Measurements from ENCODE around the gene CBR1.

CBR1 gene

DNA sequence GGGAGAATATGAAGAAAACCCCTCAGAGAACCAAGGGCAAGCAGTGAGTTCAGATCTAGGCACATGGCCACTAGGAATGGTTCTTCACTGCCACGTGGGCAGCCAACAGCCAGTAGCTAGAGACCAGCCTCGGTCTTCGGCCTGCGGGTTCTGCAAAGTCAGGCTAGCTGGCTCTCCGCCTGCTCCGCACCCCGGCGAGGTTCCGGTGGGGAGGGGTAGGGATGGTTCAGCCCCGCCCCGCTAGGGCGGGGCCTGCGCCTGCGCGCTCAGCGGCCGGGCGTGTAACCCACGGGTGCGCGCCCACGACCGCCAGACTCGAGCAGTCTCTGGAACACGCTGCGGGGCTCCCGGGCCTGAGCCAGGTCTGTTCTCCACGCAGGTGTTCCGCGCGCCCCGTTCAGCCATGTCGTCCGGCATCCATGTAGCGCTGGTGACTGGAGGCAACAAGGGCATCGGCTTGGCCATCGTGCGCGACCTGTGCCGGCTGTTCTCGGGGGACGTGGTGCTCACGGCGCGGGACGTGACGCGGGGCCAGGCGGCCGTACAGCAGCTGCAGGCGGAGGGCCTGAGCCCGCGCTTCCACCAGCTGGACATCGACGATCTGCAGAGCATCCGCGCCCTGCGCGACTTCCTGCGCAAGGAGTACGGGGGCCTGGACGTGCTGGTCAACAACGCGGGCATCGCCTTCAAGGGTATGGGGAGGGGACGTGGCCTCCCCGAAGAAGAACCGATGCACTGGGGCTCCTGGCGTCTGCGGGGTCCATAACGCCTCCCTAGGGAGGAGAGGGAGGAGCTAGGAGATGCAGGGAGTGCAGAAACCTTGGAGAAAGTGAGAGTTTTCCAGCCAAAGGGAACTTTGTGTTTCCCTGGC lies at the start of gene CBR1:
CBR1 (plus strand) TSS at position 312 of the 871 bp plus-strand sequence; CDS start at position 404, 92 bp downstream.
- peak; percentile 95 for DNase-seq (ENCODE audit: low spot score)

DNA sequence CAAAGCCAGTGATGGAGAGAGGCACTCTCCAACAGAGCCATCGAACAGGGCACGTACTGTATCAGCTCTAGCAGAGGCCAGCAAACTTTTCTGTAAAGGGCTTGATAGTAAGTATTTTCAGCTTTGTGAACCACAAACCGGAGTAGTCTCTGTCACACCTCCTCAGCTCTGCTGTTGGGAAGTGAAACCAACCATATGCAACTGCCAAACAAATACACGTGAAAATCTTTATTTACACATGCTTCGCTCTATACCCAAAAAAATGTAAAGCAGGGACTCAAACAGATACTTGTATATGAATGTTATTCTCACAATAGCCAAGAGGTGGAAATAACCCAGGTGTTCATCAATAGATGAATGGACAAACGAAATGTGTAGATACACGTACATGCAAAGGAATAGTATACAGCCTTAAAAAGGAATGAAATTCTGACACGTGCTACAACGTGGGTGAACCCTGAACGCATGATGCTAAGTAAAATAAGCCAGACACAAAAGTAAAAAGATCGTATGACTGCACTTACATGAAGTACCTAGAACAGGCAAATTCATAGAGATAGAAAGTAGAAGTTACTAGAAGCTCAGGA lies 48.5 kb upstream of the CBR1 start:
- no peak for DNase-seq (ENCODE audit: low spot score)

DNA sequence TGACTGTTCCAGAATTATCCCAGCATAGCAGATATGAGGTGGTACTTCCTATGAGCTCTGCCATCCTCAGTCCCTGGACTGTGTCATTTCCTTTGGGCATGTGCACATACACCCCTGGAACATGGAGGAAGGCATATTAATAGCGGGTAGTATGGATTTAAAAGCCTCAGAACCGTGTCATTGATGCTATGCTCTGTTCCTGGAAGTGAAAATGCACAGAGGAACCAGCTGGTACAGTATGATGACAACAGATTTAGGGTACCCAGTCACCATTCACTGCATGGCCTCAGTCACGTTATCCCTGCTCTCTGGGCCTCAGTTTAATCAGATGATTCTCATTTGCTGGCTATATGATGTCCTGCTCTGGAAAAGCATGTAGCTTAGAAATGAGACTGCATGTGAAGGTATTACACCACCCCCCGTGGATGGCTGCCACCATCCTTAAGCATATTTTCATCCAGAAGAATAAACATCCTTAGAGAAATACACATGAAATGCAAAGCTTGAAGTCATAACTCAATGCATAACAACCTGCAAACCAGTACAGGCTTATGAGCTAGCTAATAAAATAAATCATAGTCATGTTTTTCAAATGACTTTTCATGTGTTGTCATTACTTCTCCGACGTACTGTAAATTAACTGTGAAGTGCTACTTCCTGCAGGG lies 47.3 kb upstream of the CBR1 start:
- no peak for DNase-seq (ENCODE audit: low spot score)

DNA sequence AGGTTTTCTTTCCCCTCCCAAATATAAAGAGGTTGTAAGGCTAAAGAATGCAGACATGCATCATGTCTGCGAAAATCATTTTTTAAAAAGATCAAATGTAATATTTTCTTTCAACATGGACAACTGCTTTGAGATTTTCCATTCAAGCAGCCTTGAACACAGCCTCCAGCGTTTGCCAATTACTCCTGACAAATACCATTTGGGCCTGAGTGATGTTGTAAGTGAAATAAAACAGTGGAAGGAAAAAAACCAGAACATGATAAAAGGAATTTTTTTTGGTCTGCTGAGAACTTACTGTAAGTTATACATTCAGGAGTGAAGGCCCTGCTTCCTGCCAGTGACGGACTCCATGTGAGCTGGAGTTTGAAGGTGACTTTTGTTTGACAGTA lies 46.7 kb upstream of the CBR1 start:
- no peak for DNase-seq (ENCODE audit: low spot score)

DNA sequence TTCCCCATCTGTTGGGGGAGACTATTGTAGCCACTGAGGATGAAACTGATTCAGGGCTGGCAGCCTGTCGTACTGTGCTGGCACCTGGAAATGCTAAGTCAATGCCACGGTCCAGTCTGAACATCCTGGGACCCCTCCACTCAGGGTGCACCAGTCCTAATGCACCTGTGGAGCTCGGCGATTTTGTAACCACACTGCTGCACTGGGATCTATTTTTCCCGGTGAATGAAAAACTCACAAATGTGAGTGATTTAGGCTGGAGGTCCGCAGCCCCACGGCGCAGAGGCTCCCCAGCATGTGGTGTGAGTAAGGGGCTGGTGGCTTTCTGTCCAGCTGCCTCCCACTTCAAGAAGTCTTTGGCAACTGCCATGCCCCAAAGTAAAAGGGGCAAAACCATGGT lies 45.0 kb upstream of the CBR1 start:
- DNase-seq (ENCODE audit: low spot score): no peak

DNA sequence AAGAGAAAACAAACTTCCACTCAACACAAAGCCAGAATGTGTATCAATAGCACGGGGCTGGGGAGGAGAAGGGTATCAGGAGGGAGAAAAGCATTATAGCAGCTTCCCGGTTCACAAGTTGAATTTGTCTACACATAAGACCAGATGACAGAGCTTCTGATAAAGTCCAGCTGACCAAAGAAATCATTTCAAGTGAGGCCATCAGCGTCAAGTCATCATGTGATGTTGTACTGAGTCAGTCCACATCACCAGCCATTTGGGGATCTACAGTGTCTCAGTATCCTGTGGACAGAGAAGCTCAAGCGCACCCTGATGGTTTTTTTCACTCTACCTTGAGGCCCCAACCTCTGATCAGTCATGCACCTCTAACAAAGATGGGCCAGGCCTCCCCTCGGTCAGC lies 42.5 kb upstream of the CBR1 start:
- DNase-seq (ENCODE audit: low spot score): no peak

DNA sequence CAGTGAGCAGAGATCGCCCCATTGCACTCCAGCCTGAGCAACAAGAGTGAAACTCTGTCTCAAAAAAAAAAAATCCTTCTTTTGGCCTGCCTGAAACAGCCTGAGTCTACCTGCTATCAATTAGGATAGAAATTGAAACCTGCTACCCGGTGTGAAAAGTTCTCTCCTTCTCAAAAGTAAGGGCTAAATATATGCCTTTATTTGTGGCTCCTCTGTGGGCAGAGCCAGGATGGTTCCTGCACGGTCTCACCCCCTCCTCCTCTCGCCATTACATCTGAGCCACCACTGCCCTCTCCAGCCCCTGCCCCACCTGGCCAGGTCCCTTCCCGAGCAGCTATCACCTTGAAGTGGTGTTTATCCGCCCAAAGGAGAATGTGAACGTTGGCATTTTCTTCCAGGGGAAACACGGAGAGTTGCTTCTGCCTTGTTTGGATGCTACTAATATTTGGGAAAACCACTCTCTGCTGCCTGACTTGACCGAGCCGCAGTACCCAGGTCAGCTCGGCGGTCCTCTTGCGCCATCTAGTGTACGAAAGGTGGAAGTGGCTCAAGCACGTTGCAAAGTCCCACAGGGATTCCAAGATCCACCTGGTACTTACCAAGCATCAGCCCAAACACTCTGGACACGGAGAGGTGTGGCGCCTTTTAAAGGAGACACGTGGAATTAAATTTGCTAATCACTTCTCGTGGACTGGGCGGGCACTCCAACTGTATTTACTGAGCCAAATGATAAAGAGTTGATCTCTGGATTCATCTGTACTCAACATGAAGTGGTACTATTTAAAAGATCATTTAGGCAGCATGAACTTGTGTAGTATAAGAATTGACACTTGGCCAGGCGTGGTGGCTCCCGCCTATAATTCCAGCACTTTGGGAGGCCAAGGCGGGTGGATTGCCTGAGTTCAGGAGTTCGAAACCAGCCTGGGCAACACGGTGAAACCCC lies 41.4 kb upstream of the CBR1 start:
- DNase-seq (ENCODE audit: low spot score): peak; percentile 73

DNA sequence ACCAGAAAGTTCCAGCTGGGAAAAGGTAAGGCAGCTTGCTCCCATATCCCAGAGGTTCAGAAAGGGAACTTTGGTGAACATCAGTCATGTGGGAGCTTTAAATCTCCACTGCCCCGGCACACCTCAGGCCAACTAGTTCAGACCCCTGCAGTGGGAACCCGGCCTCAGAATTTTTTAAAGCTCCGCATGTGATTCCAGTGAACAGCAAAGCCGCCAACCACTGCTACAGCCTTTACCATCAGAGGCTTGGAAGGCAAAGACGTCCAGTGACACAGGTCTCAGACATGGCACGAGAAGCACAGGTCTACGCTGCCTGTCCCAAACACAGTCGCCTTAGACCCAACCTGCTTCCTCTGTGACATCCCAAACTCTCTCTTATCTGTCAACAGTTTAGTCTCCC lies 40.5 kb upstream of the CBR1 start:
- DNase-seq (ENCODE audit: low spot score): no peak

DNA sequence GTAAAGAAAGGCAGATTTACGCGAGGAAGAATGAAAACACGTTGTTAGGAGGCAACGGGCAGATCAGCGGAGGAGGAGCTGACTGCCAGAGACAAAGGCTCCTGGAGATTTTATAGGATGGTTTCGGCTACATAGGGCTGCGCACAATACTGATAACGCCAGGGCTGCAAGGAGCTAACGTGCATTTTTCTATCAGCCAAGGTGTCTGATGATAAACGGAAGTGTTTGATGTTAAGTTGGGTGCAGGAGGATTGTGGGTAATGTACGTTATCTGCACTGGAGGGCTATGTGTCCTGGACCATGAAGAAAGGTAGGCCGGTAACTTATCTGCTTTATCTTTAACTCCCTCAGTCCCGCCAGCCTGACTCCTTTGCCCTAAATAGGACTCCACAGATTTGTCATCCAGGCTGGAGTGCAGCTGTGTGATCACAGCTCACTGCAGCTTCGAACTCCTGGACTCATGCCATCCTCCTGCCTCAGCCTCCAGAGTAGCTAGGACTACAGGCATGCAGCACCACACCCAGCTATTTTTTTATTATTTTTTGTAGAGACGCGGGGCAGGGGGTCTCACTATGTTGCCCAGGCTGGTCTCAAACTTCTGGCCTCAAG lies 39.1 kb upstream of the CBR1 start:
- no peak for DNase-seq (ENCODE audit: low spot score)

DNA sequence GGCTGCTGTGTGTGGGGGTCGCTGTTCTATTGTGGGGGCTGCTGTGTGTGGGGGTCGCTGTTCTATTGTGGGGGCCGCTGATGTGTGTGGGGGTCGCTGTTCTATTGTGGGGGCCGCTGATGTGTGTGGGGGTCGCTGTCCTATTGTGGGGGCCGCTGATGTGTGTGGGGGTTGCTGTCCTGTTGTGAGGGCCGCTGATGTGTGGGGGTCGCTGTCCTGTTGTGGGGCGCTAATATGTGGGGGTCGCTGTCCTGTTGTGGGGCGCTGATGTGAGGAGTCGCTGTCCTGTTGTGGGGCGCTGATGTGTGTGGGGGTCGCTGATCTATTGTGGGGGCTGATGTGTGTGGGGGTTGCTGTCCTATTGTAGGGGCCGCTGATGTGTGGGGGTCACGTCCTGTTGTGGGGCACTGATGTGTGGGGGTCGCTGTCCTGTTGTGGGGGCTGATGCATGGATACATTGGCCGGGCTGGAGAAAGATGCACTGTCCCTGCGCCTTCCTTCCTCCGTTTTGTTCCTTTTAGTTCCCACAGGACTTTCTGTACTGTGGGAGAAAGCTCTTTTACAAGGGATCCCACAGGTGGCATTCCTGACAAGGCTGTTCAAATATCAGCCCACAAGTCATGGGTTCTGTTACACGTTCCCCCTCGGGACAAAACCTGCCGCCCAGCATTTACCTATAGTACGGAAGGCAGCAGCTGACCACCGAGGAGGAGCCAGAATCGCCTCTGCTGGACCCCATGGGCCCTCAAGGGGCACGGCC lies 37.0 kb upstream of the CBR1 start:
- no peak for DNase-seq (ENCODE audit: low spot score)

DNA sequence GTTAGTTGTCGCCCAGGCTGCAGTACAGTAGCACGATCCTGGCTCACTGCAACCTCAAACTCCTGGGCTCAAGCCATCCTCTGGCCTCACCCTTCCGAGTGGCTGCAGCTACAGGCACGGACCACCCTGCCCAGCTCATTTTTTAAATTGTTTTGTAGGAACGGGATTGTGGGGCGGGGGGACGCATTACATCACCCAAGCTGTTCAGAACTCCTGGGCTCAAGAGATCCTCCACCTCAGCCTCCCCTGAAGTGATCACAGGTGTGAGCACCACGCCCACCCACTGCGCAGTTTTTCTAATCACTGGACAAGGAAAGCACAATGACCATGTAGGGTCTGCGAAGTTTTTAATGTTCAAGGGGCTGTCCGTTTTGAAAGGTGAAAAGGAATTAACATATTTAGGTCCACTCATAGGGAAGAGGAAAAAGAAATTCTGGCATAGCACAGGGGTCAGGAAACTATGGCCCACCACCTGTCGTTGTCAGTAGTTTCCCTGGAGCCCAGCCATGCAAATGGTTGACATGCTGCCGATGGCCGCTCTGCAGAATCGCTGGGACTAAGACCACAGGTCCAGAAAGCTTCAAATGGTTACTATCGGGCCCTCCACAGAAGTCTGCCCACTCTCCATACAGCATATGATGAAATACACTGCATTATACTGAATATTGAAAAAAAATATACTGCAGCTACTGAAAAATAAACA lies 35.5 kb upstream of the CBR1 start:
- DNase-seq (ENCODE audit: low spot score): no peak

DNA sequence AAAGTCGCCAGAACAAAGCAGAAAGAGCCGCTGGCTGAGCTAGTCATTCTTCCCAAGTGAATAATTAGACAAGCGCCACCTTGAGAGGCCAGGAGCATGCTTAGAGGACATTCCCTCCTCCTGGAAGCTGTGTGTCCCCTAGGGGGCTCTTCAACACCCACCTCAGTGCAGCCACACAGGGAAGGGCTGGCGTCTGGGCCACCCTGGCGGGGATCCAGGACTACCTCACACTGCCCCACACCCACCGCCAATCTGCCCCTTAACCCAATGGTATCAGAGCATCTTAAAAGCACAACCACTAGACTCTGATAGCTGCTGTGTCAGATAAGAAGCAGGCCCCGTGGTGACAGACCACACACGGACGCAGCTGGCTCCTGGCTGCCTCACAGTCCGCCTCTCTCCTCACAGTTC lies 34.4 kb upstream of the CBR1 start:
- no peak for DNase-seq (ENCODE audit: low spot score)

DNA sequence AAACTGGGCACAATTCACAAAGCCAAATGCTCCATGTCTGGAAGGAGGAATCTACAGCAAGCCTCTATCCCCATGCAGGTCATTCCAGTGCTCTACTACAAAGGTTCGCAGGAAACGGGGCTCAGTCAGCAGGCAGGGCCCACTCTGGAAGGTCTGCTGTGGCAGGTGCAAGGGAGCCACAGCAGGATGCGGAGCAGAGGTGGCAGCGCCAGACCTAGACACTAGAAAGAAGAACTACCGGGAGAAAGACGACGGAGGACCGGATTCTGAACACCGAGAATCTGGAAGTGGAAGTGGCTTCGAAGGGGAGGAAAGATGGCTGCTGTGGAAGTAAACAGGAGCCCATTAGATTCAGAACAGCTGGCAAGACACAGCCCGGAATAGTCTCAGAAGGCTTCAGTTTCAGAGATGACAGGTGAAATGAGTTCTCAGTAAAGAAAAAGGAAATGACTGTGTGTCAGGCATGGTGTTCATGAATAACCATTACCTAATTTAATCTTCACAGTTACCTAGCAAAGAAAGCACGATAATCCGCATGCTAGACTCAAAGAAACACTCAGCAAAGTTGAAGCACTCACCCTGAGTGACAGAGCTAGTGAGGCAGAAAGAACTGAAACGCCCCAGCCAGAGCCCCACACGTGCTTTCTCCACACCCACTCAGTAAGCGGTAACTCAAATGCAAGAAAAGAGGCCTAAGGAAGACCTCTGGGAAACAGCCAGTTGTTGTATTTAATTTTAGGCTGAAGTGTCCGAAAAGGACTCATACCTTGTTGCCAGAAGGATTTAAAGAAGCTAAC lies 30.9 kb upstream of the CBR1 start:
- DNase-seq (ENCODE audit: low spot score): no peak

DNA sequence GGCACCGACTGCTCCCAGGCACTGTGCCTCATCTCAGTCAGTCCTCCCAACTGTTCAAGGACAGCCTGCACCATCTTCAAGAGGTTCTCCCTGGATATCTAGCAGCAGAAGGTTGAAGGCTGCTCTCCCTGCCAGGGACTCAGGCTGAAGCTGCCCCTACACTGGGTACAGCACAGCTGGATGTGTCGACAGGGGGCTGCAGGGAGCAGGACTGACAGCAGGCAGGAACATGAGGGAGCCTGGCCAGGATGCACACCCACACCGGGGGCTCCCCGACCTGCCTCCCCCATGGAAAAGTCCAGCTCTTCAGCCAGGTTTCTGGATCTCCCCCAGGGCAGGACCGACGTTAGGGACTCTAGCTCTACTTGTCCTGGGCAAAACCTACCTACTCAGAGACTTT lies 30.0 kb upstream of the CBR1 start:
- DNase-seq (ENCODE audit: low spot score): no peak

DNA sequence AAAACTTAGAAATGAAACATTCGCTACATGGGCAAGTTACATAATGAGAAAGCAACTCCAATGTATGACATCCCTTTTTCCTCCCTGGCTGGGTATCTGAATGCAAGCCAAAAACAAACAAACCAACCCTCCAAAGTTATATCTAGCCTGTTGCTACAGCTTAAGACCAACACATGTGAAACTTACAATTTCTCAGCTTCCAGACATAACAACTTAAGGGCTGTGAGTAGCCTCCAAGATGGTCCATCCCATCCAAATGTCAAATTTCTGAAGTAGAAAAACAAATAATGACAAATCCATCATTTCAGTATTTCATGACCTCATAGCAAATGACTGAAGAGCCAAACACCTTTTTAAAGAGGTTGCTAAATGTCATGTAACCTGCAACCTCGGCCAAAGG lies 29.4 kb upstream of the CBR1 start:
- DNase-seq (ENCODE audit: low spot score): no peak

DNA sequence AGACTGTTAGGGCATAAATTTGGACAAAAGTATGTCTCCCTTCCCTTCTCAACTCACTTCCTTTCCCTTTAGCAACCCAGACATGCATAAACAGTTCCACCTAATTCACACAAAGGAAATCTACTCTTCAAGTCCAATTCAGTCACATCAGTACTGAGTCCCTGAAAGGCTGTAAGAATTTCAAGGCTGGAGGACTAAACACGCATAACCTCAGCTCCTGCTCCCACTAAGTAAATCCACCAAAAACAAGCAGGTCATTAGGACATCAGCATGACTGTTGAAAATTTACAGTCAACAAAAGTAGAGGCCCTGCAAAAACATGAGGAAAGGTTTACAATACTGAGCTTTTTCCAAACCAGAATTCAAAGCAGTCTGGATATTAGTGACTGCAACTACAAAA lies 27.9 kb upstream of the CBR1 start:
- no peak for DNase-seq (ENCODE audit: low spot score)

DNA sequence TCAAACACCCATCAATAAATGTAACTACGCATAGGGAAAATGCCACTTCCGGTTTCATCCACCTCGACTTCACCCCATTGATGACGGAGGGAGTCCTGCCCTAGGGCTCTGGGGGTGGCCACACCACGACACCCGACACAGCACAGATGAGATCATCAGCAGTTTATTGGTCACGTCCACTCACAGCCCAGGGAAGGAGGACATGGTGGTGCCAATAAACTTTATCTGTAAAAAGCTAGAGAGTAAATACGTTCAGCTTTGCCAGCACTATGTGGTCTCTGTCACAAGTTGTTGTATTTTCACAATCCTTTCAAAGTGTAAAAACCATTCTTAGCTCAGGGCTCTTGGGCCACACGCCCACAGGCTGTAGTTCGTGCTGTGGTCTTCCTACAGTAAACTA lies 25.8 kb upstream of the CBR1 start:
- DNase-seq (ENCODE audit: low spot score): no peak

DNA sequence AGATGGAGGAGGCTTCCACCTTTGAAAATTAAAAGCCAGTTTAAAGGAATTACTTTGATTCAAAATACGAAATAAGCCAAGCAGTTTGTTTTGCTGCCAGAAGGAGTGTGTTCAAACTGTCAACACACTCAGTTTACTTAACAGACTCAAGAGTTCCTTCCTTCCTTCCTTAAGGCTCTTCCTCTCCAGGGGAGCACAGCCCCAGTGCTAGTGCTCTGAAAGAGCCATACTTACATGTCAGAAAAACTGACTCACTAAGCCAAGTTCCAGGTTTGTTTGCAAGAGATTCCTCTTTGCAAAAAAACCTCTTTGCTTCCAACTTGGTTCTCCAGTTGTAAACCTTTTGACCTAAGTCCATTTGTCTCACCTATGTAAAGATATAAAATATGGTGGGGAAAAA lies 23.8 kb upstream of the CBR1 start:
- no peak for DNase-seq (ENCODE audit: low spot score)

DNA sequence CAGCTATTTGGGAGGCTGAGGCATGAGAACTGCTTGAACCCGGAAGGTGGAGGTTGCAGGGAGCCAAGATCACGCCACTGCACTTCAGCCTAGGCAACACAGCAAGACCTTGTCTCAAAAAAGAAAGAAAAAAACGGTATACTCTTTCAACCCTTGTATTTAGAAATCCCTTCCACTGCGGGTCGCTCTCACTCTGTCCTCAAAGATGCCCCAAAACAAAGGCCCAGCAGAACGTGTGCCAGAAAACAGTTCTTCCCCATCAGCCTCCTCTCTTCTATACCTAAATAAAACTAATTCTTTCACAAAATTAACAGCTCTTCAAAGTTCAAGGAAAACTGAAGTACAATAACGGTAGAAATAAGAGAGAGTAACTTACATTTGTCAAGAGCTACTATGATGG lies 22.7 kb upstream of the CBR1 start:
- DNase-seq (ENCODE audit: low spot score): no peak

DNA sequence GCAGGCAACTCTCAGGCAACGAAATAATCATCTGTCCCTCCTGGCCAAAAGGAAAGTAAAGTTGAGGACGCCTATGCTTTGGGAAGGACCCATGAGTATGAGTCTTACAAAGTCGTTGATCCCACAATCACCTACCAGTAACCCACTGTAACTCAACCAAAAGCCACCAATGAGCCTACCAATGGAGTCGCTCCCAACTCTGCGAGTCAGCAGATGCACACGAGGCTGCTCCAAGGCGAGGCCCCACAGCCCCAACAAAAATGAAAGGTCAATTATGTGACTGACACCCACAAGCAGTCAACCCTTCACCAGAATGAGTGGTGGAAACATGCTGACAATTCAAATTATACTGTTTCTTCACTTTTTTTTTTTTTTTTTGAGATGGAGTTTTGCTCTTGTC lies 21.5 kb upstream of the CBR1 start:
- no peak for DNase-seq (ENCODE audit: low spot score)

All from LoVo (cell line).